ENCODE data around the gene EME1. TPM values are rescaled to one million over a fixed set of nuclear protein-coding genes. Genes with fewer than 3 reads are reported as not detected.

The EME1 gene
- total RNA-seq, 5 donors from 2014 or later (not counting 1 experiment from before 2014, with no cell fraction given) = 0.75 to 2.1 (median 1.4) TPM

- H3K27me3 ChIP-seq (replicated peaks in 1 of 2; ENCODE audit: control insufficient read depth in 2 of 2, extremely low read depth in 1 of 2, insufficient read depth in 2 of 2, low read length in 1 of 2) = no peaks in the 10 kb centered on the region
- H3K9me3 ChIP-seq = no peaks in the 10 kb centered on the region
- H3K27ac ChIP-seq (ENCODE audit: low read length) = peak overlapping the region; percentile 20
- peaks cover 14% of the 10 kb centered on the region for H3K36me3 Mint-ChIP-seq
- 56% methylated on average over 4 of the region's 11 CpGs for WGBS (ENCODE audit: insufficient coverage)
- peaks cover 21 to 44% of the 10 kb centered on the region in 2 donors for H3K36me3 ChIP-seq (ENCODE audit: control insufficient read depth in 2 of 2, extremely low read depth in 1 of 2, insufficient read depth in 1 of 2, low read length in 1 of 2)
- peaks cover 8 to 11% (median 11%) of the 10 kb centered on the region in 3 donors for H3K4me1 Mint-ChIP-seq
- no peak overlapping the region for H3K4me3 ChIP-seq (ENCODE audit: control insufficient read depth in 1 of 2, extremely low read depth in 1 of 2, low read length in 1 of 2)
- ATAC-seq (replicated peaks in 1 of 4) = peak; percentile 80 to 88 (median 86)
- ChIA-PET POLR2A (interaction anchor here (0.6 to 1.1 kb wide), 3 partner anchors 13 to 18 kb away, joined by 3 to 16 read pairs (median 3); no protein-coding TSS in a partner anchor), CTCF (interaction anchor here (0.5 to 2.6 kb wide), 16 partner anchors 10 to 972 kb away, joined by 3 to 36 read pairs (median 6); partner anchors contain the start of gene LRRC59 (in 2 of the 2))
- peak overlapping the region; percentile 71 to 73 for H3K27ac Mint-ChIP-seq
- H3K4me1 ChIP-seq (ENCODE audit: control insufficient read depth in 1 of 2, extremely low read depth in 1 of 2, insufficient read depth in 2 of 2, low read length in 2 of 2) = peaks cover 0 to 23% of the 10 kb centered on the region in 2 experiments
- peak in 33 of 35 experiments; percentile 28 to 82 (median 50) for DNase-seq
- no peaks in the 10 kb centered on the region for H3K27me3 Mint-ChIP-seq
- peak overlapping the region; percentile 13 to 33 (median 26) for H3K4me3 Mint-ChIP-seq
- H3K9me3 Mint-ChIP-seq = no peaks in the 10 kb centered on the region
These were observed 11.2 kb upstream of the EME1 start for GRCh38 chr17:50361561-50362480.

GRCh38 chr17:50362661-50363060, 10.4 kb upstream of the EME1 start:
- ChIA-PET CTCF (interaction anchor here (0.6 to 2.6 kb wide), 11 partner anchors 9 to 139 kb away, joined by 3 to 36 read pairs (median 6); partner anchors contain the start of gene LRRC59 (in 2 of the 2)), POLR2A (interaction anchor here (0.6 to 1.1 kb wide), 3 partner anchors 13 to 19 kb away, joined by 3 to 16 read pairs (median 3); no protein-coding TSS in a partner anchor)
- no peak overlapping the region for H3K4me3 ChIP-seq (ENCODE audit: control insufficient read depth in 1 of 2, extremely low read depth in 1 of 2, low read length in 1 of 2)
- Mint-ChIP-seq H3K9me3 (no peaks in the 10 kb centered on the region), H3K36me3 (peaks cover 16% of the 10 kb centered on the region), H3K27me3 (no peaks in the 10 kb centered on the region), H3K4me1 (peaks cover 10 to 11% (median 11%) of the 10 kb centered on the region in 3 donors), H3K27ac (peak overlapping the region in 1 of 2 donors; percentile 73), H3K4me3 (no peak overlapping the region)
- no peak overlapping the region for H3K27ac ChIP-seq (ENCODE audit: low read length)
- H3K4me1 ChIP-seq (ENCODE audit: control insufficient read depth in 1 of 2, extremely low read depth in 1 of 2, insufficient read depth in 2 of 2, low read length in 2 of 2) = peaks cover 0 to 23% of the 10 kb centered on the region in 2 experiments
- no peak for ATAC-seq (replicated peaks in 1 of 4)
- H3K27me3 ChIP-seq (replicated peaks in 1 of 2; ENCODE audit: control insufficient read depth in 2 of 2, extremely low read depth in 1 of 2, insufficient read depth in 2 of 2, low read length in 1 of 2) = no peaks in the 10 kb centered on the region
- DNase-seq = no peak
- H3K36me3 ChIP-seq (ENCODE audit: control insufficient read depth in 2 of 2, extremely low read depth in 1 of 2, insufficient read depth in 1 of 2, low read length in 1 of 2) = peaks cover 15 to 47% of the 10 kb centered on the region in 2 donors
- H3K9me3 ChIP-seq = no peaks in the 10 kb centered on the region
- WGBS (ENCODE audit: insufficient coverage) = 94% methylated on average over 5 of the region's 7 CpGs

- H3K36me3 Mint-ChIP-seq = peaks cover 24% of the 10 kb centered on the region
- H3K27ac Mint-ChIP-seq = no peak overlapping the region
- H3K4me3 ChIP-seq (ENCODE audit: control insufficient read depth in 1 of 2, extremely low read depth in 1 of 2, low read length in 1 of 2) = no peak overlapping the region
- H3K27me3 ChIP-seq (replicated peaks in 1 of 2; ENCODE audit: control insufficient read depth in 2 of 2, extremely low read depth in 1 of 2, insufficient read depth in 2 of 2, low read length in 1 of 2) = no peaks in the 10 kb centered on the region
- 97% methylated on average over 6 of the region's 8 CpGs for WGBS (ENCODE audit: insufficient coverage)
- H3K4me1 ChIP-seq (ENCODE audit: control insufficient read depth in 1 of 2, extremely low read depth in 1 of 2, insufficient read depth in 2 of 2, low read length in 2 of 2) = peaks cover 0 to 23% of the 10 kb centered on the region in 2 experiments
- no peaks in the 10 kb centered on the region for H3K9me3 Mint-ChIP-seq
- POLR2A ChIA-PET = interaction anchor here in 1 of 2 donors (1.1 kb wide), 1 partner anchor 12 kb away, joined by 3 read pairs; no protein-coding TSS in a partner anchor
- peaks cover 11 to 13% (median 11%) of the 10 kb centered on the region in 3 donors for H3K4me1 Mint-ChIP-seq
- H3K27me3 Mint-ChIP-seq = no peaks in the 10 kb centered on the region
- H3K4me3 Mint-ChIP-seq = no peak overlapping the region
- H3K9me3 ChIP-seq = no peaks in the 10 kb centered on the region
- peaks cover 12 to 48% of the 10 kb centered on the region in 2 donors for H3K36me3 ChIP-seq (ENCODE audit: control insufficient read depth in 2 of 2, extremely low read depth in 1 of 2, insufficient read depth in 1 of 2, low read length in 1 of 2)
- no peak for DNase-seq
- no peak overlapping the region for H3K27ac ChIP-seq (ENCODE audit: low read length)
- ATAC-seq (replicated peaks in 1 of 4) = no peak
- CTCF ChIA-PET = interaction anchor here in 1 of 2 donors (0.6 to 2.6 kb wide), 3 partner anchors 8 to 120 kb away, joined by 4 to 10 read pairs (median 5); no protein-coding TSS in a partner anchor
These were observed 9.6 kb upstream of the EME1 start for GRCh38 chr17:50363217-50364060.

GRCh38 chr17:50364061-50364458, 9.0 kb upstream of the EME1 start:
- Mint-ChIP-seq H3K9me3 (no peaks in the 10 kb centered on the region), H3K4me3 (no peak overlapping the region), H3K27me3 (no peaks in the 10 kb centered on the region), H3K36me3 (peaks cover 26% of the 10 kb centered on the region), H3K4me1 (peaks cover 11 to 13% (median 11%) of the 10 kb centered on the region in 3 donors), H3K27ac (no peak overlapping the region)
- Histone ChIP-seq H3K4me1 (ENCODE audit: control insufficient read depth in 1 of 2, extremely low read depth in 1 of 2, insufficient read depth in 2 of 2, low read length in 2 of 2) (peaks cover 0 to 23% of the 10 kb centered on the region in 2 experiments), H3K27me3 (replicated peaks in 1 of 2; ENCODE audit: control insufficient read depth in 2 of 2, extremely low read depth in 1 of 2, insufficient read depth in 2 of 2, low read length in 1 of 2) (no peaks in the 10 kb centered on the region), H3K36me3 (ENCODE audit: control insufficient read depth in 2 of 2, extremely low read depth in 1 of 2, insufficient read depth in 1 of 2, low read length in 1 of 2) (peaks cover 12 to 46% of the 10 kb centered on the region in 2 donors), H3K27ac (ENCODE audit: low read length) (no peak overlapping the region), H3K4me3 (ENCODE audit: control insufficient read depth in 1 of 2, extremely low read depth in 1 of 2, low read length in 1 of 2) (no peak overlapping the region), H3K9me3 (no peaks in the 10 kb centered on the region)
- no peak for ATAC-seq (replicated peaks in 1 of 4)
- DNase-seq = no peak
- POLR2A ChIA-PET = no interaction called here
- CTCF ChIA-PET = no interaction called here
- 87% methylated on average over 4 of the region's 4 CpGs for WGBS (ENCODE audit: insufficient coverage)

GRCh38 chr17:50364715-50365114, 8.3 kb upstream of the EME1 start:
- H3K36me3 Mint-ChIP-seq = peaks cover 25% of the 10 kb centered on the region
- no peak for ATAC-seq (replicated peaks in 1 of 4)

More at GRCh38 chr17:50364715-50365114, 8.3 kb upstream of the EME1 start:
- Histone ChIP-seq H3K36me3 (ENCODE audit: control insufficient read depth in 2 of 2, extremely low read depth in 1 of 2, insufficient read depth in 1 of 2, low read length in 1 of 2) (peaks cover 12 to 48% of the 10 kb centered on the region in 2 donors), H3K27me3 (replicated peaks in 1 of 2; ENCODE audit: control insufficient read depth in 2 of 2, extremely low read depth in 1 of 2, insufficient read depth in 2 of 2, low read length in 1 of 2) (no peaks in the 10 kb centered on the region), H3K9me3 (no peaks in the 10 kb centered on the region), H3K4me3 (ENCODE audit: control insufficient read depth in 1 of 2, extremely low read depth in 1 of 2, low read length in 1 of 2) (no peak overlapping the region), H3K27ac (ENCODE audit: low read length) (no peak overlapping the region), H3K4me1 (ENCODE audit: control insufficient read depth in 1 of 2, extremely low read depth in 1 of 2, insufficient read depth in 2 of 2, low read length in 2 of 2) (peaks cover 0 to 23% of the 10 kb centered on the region in 2 experiments)
- CTCF ChIA-PET = interaction anchor here in 1 of 2 donors (0.6 kb wide), 1 partner anchor 136 kb away, joined by 3 read pairs; no protein-coding TSS in a partner anchor
- no peak overlapping the region for H3K27ac Mint-ChIP-seq
- no peaks in the 10 kb centered on the region for H3K27me3 Mint-ChIP-seq
- peaks cover 11 to 13% (median 11%) of the 10 kb centered on the region in 3 donors for H3K4me1 Mint-ChIP-seq
- H3K4me3 Mint-ChIP-seq = no peak overlapping the region
- H3K9me3 Mint-ChIP-seq = no peaks in the 10 kb centered on the region
- no peak for DNase-seq
- POLR2A ChIA-PET = no interaction called here
- 100% methylated on average over 2 of the region's 9 CpGs for WGBS (ENCODE audit: insufficient coverage)
